ENCODE measurements around the gene APRT.
A peak's percentile ranks its signal among the peaks of the same experiment; 100 is the strongest.
"Not testable (repeated sequence)": the region's sequence is repeated elsewhere in the genome, so short reads cannot be mapped to it uniquely, and the experiment has no call there.

Gene APRT

DNA sequence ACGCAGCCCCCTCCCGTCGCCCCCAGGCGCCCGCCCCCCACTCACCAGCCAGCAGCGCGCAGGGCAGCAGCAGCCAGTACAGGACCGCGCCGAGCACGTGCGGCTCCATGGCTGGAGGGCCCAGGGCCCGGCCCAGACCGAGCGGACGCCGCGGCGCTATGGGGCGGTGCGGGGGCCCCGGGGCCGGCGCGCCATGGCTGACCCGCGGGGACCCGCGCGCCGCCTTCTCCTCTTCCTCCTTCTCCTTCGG is 26.9 kb downstream of the APRT start:
- DNase-seq = no peak

DNA sequence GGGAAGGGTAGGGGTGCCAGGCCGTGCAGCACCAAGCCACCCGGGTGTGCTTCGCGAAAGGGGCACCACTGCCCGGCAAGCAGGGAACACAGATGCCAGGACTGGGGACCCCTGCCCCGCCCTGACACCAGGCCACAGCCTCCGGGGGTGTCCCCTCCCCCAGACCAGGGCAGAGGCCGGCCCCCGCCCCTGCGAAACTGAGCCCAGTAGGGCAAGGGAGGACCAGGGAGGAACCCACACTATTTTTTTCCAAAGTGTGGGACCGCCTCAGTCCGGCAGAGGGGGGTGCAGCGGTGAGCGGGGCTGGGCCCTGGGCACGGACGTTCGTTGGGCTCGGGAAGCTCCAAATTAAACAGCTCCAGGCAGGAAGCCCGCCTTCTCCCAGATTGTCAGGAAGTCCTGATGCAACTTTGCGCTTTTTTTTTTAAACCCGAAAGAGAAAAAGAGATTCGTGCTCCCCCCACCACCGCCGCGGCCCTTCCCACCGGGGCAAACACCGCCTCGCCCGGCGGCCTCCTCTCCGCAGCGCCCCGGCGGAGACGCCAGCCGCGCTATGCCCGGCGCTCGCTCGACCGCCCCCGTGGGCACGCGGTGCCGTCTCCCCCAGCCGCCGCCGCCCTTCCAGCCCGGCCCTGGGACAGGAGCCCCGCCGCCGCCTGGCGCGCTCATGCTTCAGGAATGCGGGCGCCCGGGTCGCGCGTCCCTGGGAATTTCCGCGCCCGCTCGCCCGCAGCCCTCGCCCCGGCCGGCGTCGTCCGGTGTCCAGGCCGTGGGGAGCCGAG is 27.5 kb downstream of the APRT start:
- no peak for DNase-seq

DNA sequence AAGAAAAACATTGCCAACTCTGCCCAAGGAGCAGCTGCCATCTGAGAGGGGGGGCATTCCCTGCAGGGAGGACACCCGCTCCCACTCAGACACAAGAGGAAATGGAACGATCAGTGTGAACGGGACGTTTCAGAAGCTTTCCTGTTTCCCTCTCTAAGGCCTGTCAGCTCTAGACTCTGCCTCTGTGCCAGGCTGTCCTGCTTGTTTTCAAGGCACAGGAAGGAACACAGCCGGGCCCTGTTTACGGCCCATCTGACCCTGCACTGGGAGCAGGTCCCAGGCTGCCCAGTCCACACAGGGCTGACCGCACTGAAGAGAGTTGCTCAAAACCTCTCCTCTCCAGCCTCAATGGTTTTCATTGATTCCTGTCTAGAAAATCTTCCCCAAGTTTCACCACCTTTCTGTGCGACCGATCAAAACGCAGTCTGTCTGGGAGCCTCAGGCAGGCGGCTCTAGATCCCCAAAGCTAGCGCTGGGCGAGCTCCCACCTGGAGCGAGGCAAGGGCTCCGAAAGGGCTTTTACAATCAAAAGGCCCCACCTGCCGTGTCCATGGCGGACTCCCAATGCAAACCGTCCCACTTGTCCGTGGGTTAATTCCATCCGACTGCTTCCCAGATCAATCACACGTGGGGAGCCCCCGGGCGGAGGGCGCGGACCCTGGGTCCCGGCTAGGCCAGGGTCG is 28.2 kb downstream of the APRT start:
- DNase-seq = no peak

DNA sequence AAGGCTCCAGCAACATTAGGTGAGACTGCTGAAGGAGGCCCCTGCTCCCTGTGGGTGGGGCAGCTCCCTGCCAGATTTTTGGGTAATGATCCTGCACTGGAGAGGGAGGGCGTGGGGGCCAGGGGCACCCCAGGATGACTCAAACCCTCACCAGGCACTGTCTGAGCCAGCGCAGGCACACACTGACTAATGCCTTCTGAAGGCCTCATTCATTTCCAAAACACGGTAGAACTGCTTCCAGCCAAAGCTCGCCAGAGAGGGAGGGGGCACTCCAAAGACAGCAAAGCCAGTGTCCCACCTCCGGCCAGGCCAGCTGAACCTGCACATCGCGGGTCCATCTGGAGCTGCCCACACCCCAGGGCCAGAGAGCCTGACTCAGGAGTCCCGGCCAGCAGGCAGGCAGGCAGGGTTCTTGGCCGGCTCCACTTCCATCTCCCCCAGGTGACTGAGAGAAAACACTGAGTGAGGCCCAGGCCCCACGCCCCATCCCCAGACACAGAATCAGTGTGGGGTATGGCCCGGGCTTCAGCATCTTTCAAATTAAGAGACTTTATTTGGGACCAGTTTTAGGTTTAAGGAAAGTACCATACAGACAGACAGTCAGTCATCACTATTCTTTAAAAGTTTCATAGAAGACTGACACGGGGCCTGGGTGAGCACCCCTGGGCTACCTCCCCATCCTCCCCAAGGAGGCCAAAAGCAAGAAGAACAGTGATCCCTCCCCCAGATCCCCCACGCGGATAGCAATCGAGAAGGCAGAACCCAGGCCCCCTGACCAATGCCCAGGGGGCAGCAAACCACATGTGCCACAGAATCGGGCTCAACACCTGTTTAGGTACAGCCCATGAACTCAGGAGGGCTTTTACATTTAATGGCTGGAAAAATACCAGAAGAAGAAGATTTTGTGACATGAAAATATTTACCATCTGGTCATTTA is 29.0 kb downstream of the APRT start:
- no peak for DNase-seq

DNA sequence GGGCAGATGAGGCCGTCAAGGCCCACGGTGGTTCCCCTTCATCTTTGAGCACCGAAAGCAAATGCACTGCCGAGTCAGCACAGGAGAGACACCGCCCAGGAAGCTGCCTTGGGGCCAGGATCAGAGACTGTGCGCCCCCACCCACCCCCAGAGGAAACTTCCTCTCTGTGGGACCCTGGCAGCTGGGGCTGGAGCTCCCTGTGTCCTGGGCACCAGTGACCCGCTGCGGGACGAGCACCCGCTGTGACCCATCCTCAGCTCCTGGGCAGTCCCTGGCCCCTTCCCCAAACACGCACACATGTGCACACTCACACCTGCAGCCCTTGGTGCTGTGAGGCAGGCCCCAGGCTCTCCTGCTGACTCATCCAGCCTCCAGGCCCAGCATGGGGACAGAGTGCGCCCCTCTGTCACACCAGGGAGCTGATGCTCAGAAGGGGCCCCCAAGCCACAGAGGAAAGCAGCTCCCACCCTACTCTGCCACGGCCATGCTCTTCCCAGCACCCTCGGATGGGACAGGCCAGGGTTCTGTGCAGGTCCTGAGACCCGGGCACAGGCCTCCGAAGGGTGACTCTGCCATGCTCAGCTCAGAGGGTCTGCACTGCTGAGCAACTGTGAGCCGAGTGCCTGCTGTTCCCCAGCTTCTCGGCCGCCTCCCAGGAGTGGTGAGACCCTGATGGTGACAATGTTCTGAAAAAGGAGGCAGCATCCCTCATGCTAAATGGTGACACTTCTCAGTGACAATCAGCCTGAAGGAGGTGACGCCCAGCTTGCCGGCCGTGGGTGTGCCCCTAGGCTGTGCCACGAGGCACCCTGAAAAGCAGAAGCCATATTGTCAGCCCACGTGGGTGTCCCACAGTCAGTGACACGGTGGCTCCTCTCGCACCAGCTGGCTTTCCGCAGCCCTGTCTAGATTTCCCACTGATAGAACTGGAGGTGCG is 30.3 kb downstream of the APRT start:
- no peak for DNase-seq

DNA sequence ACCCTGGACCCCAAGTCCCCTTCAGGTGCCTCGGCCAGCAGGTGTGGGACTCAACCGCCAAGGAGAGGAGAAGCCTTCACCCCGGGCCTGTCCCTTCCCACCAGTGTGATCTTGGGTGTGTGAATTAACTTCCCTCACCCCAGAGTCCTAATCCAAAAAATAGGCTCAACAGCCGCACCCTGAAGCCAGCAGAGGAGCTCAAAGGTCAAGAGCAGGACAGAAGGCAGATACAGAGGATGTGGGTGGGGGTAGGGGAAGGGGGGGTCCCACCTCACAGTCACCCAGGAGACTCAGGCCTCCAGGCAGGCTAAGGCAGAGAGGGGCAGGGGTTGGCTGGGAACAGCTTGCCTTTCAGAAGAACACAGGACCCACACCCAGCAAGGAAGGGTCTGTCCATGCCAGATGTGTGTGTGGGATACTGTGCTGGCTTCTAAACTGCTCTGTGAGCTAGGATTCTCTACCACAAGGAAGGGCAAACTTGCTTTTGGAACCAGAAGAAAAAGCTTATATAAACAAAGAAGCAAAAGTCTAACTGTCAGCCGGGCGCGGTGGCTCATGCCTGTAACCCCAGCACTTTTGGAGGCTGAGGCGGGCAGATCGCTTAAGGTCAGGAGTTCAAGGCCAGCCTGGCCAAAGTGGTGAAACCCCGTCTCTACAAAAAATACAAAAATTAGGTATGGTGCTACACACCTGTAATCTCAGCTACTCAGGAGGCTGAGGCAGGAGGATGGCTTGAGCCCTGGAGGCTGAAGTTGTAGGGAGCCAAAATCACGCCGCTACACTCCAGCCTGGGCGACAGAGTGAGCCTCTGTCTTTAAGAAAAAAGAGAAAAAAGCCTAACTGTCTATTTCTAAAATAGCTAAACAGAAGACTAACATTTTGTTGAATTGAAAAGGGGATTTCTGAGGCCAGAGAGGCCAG is 31.3 kb downstream of the APRT start:
- DNase-seq = no peak

DNA sequence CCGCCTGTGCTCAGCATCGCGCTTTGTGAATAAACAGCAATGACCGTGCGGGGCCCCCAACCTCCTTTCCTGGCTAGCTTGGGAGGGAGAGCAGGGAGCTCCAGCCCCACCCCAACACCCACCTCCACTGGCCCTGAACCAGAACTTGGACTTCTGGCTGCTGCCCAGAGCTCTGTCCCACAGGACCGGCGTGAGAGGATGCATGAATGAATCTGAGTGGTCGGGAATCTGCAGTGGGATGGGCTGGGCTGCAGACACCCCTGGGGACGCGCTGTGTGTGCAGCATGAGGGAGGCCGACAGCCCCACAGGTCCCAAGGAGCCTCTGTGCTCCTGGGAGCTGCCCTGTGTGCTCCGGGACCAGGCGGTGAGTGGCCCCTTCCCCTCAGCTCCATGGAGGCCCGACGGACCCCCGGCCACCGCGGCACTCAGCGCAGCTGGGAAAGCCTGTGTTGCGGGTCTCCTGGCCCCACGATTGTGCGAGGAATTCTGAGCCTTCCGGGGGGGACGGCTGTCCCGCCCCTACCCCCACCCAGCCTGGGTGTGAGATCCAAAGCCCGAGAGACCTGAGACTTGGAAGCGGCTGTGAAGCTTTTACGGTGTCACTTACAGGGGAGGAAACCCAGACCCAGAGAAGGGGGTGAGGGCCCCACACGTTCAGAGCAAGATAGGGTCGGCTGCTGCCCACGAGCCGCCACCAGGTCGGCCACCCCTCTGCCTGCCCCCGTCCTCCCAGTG is 32.2 kb downstream of the APRT start:
- DNase-seq = no peak

DNA sequence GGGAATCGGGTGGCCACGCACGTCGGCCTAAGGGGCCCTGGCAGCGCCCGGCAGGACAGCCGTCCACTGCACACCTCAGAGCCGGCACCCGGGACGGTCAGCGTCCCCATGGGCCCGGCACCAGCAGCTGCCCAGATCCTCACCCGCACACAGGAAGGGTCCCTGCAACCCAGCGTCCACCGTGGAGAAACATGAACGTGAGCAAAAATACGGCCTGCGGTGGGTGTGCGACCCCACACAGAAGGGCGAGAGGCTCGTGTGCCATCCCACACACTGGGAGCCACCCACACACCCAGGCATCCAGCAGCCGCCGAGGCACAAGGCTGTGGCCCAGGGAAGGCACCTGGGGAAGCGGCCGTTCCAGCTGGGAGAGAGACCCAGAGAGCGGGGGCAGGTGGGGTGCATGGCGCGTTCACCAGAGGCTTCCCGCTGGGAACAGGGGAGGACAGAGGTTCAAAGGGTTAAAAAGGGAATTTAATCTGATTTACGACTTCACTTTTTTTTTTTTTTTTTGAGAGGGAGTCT is 33.1 kb downstream of the APRT start:
- DNase-seq = no peak

DNA sequence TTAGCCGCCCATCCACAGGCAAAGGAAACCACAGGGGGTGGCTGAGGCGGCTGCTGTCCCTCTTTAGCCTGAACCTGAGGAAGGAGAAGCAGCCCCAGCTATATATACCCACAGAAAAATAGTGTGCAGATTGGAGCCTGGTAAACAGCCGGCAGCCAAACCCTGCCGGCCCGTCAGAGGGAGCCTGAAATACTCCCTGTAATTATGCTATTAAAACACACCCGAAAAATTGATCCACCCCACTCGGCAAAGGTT is 33.5 kb downstream of the APRT start:
- no peak for DNase-seq

DNA sequence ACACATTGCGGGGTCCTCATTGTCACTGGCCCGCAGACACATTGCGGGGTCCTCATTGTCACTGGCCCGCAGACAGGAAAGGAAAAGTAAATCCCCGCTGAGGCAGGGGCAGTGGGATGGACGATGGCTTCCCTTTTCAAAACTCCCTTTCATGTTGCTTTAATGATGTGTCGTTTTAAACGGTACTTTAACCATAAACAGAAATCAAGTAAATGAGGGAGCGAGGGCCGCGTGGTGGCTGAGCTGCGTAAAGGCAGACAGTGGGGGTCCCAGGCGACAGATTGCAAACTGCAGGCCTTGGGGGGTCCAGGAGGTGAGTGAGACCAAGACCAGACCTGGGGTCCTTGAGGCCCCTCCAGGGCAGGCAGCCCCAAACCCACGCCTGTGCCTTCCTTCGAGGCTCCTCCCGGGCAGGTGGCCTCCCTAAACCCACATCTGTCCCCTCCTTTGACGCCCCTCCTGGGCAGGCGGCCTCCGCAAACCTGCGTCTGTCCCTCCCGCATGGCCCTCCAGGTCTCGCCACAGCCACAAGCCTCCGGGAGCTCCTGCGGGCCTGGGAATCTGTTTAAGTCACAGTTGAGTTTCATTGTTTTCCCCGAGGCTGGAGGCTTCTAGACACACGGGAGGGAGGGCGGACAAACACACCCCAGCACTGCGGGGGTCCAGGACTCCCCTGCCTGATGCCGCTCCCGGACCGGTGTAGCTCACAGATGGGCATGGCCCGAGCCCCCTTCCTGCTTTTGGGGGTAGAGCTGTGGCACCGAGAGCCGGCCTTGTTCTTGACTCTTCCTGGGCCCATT is 34.1 kb downstream of the APRT start:
- DNase-seq = no peak

DNA sequence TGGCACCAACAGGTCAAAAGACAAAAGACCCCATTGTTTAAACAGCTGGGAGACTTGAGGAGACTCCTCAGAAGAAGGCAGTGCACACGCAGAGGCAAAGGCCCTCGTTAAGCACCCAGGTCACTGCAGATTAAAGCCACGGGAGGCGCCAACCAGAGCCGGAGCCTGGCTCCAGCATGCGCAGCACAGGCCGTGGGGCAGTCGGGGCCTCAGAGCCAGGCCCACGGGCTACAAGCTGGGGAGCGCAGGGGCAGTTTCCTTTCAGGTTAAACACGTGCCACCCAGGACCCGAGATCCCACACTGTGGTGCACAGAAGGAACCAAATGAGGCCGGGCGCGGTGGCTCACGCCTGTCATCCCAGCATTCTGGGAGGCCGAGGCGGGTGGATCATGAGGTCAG is 35.9 kb downstream of the APRT start:
- DNase-seq = no peak

DNA sequence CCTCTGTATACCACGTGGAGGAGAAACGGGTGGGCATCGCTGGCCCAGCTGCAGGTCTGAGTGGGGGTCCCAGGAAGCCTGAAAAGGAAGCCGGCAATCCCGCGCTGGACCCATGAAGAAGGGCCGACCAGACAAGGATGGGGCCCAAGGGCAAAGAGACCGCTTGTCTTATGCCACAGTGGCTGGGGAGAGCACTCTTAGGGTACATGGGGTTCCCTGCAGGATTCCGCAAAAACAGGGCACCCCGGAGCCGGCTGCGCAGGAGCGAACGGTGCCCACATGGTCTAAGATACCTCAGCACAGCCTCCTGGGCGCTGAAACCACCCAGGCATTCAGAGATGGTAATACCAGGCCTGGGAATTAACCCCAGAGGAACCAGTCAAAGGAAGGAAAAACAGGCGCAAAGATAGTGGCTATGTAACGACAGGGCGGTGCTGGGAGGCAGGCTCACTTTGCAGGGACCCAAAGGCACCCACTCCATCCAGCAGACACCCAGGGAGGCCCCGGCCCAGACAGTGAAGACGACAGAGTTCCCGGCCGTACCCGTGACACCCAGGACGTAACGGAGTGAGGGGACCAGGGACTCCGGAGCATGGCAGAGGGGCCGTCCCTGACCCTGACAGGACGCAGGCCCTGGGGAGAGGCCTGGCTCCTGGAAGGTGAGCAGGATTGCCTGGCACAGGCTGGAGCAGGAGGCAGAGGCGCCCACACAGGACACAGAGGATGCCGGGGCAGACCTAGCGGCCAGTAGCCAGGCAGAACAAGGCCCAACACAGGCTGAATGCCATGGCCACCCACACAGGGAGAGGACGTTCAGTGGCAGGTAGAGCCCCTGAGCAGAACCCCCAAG is 37.0 kb downstream of the APRT start:
- DNase-seq = no peak

DNA sequence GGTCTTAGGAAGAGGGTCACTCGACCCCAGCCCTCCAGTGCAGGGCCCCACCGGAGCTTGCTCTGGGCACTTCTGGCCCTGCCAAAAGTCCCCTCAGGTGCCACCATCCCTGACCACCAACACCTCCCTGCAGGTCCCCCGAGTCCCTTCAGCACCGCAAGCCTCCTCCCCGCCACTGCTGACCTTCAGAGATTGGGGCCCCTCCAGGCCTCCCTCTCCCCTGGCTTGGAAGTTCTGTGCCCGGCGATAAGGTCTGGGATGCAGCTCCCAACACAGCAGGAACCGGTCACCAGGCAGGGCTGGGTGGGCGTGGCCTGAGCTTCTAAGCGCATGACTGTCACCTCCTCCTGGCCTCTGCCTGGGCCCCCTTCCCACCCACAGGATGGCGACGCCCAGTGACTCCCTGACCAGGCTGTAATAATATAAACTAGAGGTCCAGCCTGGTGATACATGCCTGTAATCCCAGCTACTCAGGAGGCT is 37.9 kb downstream of the APRT start:
- DNase-seq = peak; percentile 8

DNA sequence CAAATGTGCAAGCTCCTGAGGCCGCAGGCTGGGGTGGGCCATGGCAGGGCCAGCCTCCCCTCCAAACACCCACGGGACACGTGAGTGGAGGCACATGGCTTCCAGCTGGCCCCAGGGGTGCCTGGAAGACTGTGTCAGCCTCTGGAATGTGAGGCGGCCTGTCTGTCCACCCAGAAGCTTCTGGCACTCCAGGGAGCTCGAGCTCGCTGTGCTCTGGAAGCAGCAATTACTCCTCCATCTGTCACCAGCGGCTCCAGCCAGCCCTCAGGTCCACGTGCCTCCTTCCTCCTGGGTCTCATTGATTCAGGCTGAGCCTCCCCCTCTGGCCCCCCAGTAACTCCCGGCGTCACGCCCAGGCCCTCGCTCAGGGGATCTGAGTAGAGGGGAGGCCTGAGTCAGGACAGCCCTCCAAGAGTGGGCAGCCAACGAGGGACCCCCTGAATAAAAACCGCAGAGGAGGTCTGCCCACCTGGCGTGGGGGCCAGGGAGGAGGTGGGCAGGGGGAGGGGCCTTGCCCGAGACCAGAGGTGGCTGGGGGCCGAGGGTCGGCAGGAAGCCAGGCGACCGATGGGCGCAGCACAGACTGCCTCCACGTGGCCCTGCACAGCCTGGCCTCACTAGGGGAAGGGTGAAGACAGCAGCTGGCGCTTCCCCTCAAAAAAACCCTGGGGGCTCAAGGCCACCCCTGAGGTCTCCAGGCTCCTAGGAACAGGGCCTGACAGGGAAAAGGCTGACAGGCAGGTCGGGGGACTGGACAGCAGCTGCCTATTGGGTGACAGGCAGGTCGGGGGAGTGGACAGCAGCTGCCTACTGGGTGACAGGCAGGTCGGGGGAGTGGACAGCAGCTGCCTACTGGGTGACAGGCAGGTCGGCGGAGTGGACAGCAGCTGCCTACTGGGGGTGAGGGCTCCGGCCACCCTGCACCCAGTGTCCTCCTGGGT is 38.6 kb downstream of the APRT start:
- DNase-seq = no peak

DNA sequence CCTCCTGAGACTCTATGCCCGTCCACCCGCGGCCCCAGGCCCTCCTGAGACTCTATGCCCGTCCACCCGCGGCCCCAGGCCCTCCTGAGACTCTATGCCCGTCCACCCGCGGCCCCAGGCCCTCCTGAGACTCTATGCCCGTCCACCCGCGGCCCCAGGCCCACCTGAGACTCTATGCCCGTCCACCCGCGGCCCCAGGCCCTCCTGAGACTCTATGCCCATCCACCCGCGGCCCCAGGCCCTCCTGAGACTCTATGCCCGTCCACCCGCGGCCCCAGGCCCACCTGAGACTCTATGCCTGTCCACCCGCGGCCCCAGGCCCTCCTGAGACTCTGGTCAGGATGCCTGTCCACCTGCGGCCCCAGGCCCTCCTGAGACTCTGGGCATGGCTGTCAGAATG is 39.9 kb downstream of the APRT start:
- DNase-seq = not testable (repeated sequence)

DNA sequence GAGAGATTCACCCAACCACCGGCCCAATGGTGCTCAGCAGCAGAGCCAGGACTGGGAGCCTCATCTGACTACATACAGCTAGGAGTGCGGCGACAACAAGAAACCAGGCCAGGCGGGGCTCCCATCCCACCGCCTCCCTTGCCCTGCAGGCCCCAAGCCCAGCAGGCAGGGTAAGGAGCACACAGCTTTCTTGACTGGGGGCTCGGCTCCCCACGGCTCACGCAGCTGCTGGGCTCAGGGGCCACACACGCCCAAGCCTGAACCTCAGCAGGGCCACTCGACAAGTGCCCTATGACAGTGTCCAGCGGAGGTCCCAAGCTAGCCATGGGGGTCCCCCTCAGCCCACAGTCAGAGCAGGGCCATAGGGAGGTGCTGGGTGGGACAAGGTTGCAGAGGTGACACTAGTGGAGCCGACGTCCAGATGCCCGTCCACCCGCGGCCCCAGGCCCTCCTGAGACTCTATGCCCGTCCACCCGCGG is 40.4 kb downstream of the APRT start:
- no peak for DNase-seq

DNA sequence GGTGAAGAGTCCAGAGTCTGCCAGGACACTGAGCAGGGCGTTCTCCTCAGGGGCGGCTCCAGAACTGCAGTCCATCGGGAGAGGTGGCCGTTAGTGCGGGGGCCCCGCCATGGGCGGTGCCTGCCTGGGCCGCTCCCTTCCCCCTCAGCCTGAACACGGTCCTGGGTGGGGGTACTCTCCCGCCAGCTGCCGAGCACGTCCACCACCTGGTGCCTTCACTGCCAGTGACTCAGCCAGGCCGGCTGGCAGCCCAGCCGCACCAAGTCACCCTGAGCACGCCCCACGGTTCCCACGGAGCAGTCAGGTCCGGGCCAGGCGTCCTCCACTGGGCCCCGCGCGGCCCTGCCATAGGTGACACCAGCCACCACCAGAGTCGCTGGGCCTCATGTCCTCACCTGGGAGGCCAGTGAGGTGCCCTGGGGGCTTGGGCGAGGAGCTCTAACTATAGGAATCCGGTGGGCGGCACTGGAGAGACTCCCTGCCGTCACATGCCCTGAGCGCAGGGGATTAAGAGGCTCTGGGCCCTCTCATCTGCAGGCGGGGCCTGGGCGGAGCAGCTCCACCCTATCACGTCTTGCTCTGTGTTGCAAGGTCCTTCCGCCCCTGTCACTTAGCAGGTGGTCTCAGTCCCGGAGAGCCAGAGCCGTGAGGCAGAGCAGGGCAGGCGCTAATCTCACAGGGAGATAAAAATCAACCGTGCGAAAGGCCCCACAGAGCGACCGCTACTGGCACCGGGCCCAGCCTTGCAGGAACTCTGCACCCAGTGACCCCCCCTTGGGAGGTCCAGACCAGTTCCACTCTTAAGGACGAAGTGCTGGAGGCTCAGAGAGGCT is 41.1 kb downstream of the APRT start:
- DNase-seq = peak; percentile 48
